Smooth muscle cell (in vitro differentiated cells): ENCODE data around the gene ARID4A. TPM values are rescaled to one million over a fixed set of nuclear protein-coding genes. Genes with fewer than 3 reads are reported as not detected.

Experiments
- DNase-seq: peaks from one replicate; lab custom pipeline; 2025; ENCODE audit not compliant: unreplicated experiment; lab: John Stamatoyannopoulos, UW
- H2AFZ ChIP-seq: fragments of 200-600 bp; sonication (generic); 2 replicates; pipeline ENCODE4 v1.6.0; 2016; ENCODE audit warnings: antibody characterized with exemption, low read depth, mild to moderate bottlenecking
- H3F3A ChIP-seq: fragments of 200-600 bp; sonication (generic); 2 replicates; pipeline ENCODE4 v1.6.0; 2017; ENCODE audit warnings: antibody characterized with exemption, low read depth
- H3K27ac ChIP-seq: fragments of 200-600 bp; sonication (generic); 2 replicates; pipeline ENCODE4 v1.5.1; 2016; ENCODE audit warnings: low read depth, mild to moderate bottlenecking
- H3K27me3 ChIP-seq: fragments of 200-600 bp; sonication (generic); 2 replicates; pipeline ENCODE4 v1.6.1; 2016; ENCODE audit warnings: low read depth, mild to moderate bottlenecking
- H3K36me3 ChIP-seq: fragments of 200-600 bp; sonication (generic); 2 replicates; pipeline ENCODE4 v1.5.1; 2016; ENCODE audit warnings: low read depth
- H3K4me1 ChIP-seq: fragments of 200-600 bp; sonication (generic); 2 replicates; pipeline ENCODE4 v1.5.1; 2016; ENCODE audit warnings: low read depth
- H3K4me2 ChIP-seq: fragments of 200-600 bp; sonication (generic); 2 replicates; pipeline ENCODE4 v1.6.0; 2016; ENCODE audit warnings: mild to moderate bottlenecking
- H3K4me3 ChIP-seq: fragments of 200-600 bp; sonication (generic); 2 replicates; pipeline ENCODE4 v1.5.1; 2016; ENCODE audit warnings: mild to moderate bottlenecking
- H3K79me2 ChIP-seq: fragments of 200-600 bp; sonication (generic); 2 replicates; pipeline ENCODE4 v1.6.0; 2016; ENCODE audit warnings: low read depth, mild to moderate bottlenecking
- H3K9ac ChIP-seq: fragments of 200-600 bp; sonication (generic); 2 replicates; pipeline ENCODE4 v1.6.0; 2016; ENCODE audit warnings: low read depth
- H3K9me3 ChIP-seq: fragments of 200-600 bp; sonication (generic); replicated peaks from 2 replicates; pipeline ENCODE4 v1.5.1; 2016; ENCODE audit warnings: low read depth
- H4K20me1 ChIP-seq: fragments of 200-600 bp; sonication (generic); 2 replicates; pipeline ENCODE4 v1.6.0; 2016; ENCODE audit warnings: low read depth
- CTCF ChIP-seq: fragments of 200-600 bp; sonication (generic); IDR thresholded peaks from 2 replicates; pipeline ENCODE4 v1.5.1; 2017; ENCODE audit warnings: borderline replicate concordance, mild to moderate bottlenecking, antibody characterized with exemption; ENCODE audit not compliant: insufficient read depth, poor library complexity, severe bottlenecking
- WGBS: methylation state at CpG from one replicate; pipeline ENCODE4 v1.1.7; 2016; ENCODE audit warnings: low lambda C conversion rate; 5-methylcytosine and 5-hydroxymethylcytosine counted together
- polyA plus RNA-seq: library from polyadenylated mRNA; unstranded; fragments of >200 nt; fragmentation: Nextera tagmentation; extraction: Ambion mirVana; gene quantifications from 2 replicates; pipeline ENCODE4 v1.2.1, GENCODE V29; 2016
- total RNA-seq: library from RNA; depleted of rRNA; stranded (reverse); fragments of >200 nt; gene quantifications from 2 replicates; pipeline ENCODE4 v1.2.3, GENCODE V29; 2014

The ARID4A gene
- total and polyA plus RNA-seq, 2 experiments from 2014 or later, result 14.1 to 18.4 TPM

GRCh38 chr14:58297412-58297761 is 968 bp upstream of the ARID4A start:
- H3K4me3 ChIP-seq, result peak overlapping the region; percentile 84
- peak overlapping the region; percentile 88 for H3K4me2 ChIP-seq
- no peak for TF ChIP-seq CTCF
- H3K4me1 ChIP-seq, result peaks cover 9% of the 10 kb centered on the region
- H2AFZ ChIP-seq, result no peak overlapping the region
- H4K20me1 ChIP-seq, result peaks cover 52% of the 10 kb centered on the region
- WGBS, result under 1% methylated on average over 10 of the region's 10 CpGs
- H3K27me3 ChIP-seq, result no peaks in the 10 kb centered on the region
- H3K9me3 ChIP-seq, result no peaks in the 10 kb centered on the region
- H3K9ac ChIP-seq, result peak overlapping the region; percentile 94
- H3F3A ChIP-seq, result no peaks in the 10 kb centered on the region
- DNase-seq, result no peak
- H3K79me2 ChIP-seq, result peaks cover 81% of the 10 kb centered on the region
- peak overlapping the region; percentile 98 for H3K27ac ChIP-seq
- peaks cover 10% of the 10 kb centered on the region for H3K36me3 ChIP-seq

- H3K4me1 ChIP-seq, result peaks cover 9% of the 10 kb centered on the region
- H3K27me3 ChIP-seq, result no peaks in the 10 kb centered on the region
- no peaks in the 10 kb centered on the region for H3F3A ChIP-seq
- peak overlapping the region; percentile 94 for H3K9ac ChIP-seq
- H2AFZ ChIP-seq, result peak overlapping the region; percentile 83
- no peak for TF ChIP-seq CTCF
- H3K79me2 ChIP-seq, result peaks cover 81% of the 10 kb centered on the region
- H3K4me2 ChIP-seq, result peak overlapping the region; percentile 91
- no peaks in the 10 kb centered on the region for H3K9me3 ChIP-seq
- H4K20me1 ChIP-seq, result peaks cover 47% of the 10 kb centered on the region
- peak; percentile 98 for DNase-seq
- peaks cover 10% of the 10 kb centered on the region for H3K36me3 ChIP-seq
- under 1% methylated on average over 37 of the region's 40 CpGs for whole genome bisulfite sequencing
- peak overlapping the region; percentile 98 for H3K4me3 ChIP-seq
- peak overlapping the region; percentile 98 for H3K27ac ChIP-seq
These were observed 436 bp upstream of the ARID4A start for GRCh38 chr14:58297762-58298476.

- H3K36me3 ChIP-seq, result no peaks in the 10 kb centered on the region
- peak overlapping the region; percentile 76 for H3K9ac ChIP-seq
- H3K79me2 ChIP-seq, result peaks cover 76% of the 10 kb centered on the region
- H3K4me2 ChIP-seq, result peak overlapping the region; percentile 91
- TF ChIP-seq CTCF, result no peak
- H3K9me3 ChIP-seq, result no peaks in the 10 kb centered on the region
- H4K20me1 ChIP-seq, result peaks cover 29% of the 10 kb centered on the region
- WGBS, result 7% methylated on average over 45 of the region's 48 CpGs
- H3K4me3 ChIP-seq, result peak overlapping the region; percentile 98
- peak overlapping the region; percentile 77 for H2AFZ ChIP-seq
- H3K27ac ChIP-seq, result peak overlapping the region; percentile 41
- H3K4me1 ChIP-seq, result peaks cover 9% of the 10 kb centered on the region
- H3F3A ChIP-seq, result no peaks in the 10 kb centered on the region
- DNase-seq, result no peak
- H3K27me3 ChIP-seq, result no peaks in the 10 kb centered on the region
These were observed 1.3 kb downstream of the ARID4A start for GRCh38 chr14:58299401-58300330.
